Activated CD4-positive, alpha-beta T cell treated with anti-CD3 and anti-CD28 coated beads for 1 hour (primary cell): ENCODE results near the gene YIPF4.
"Not testable (repeated sequence)": the region's sequence is repeated elsewhere in the genome, so short reads cannot be mapped to it uniquely, and the experiment has no call there.

Source experiments
- DNase-seq: peaks from one replicate; pipeline ENCODE4 v3.0.0-alpha.2; 2020

The YIPF4 gene

GRCh38 chr2:32277674-32278477, at the start of gene YIPF4:
Gene YIPF4 (plus strand): TSS chr2:32277904. CDS start chr2:32278156, 252 bp downstream.
- DNase-seq = peak; percentile 78

GRCh38 chr2:32228181-32228580, 49.5 kb upstream of the YIPF4 start:
- no peak for DNase-seq

- no peak for DNase-seq
These were observed 48.1 kb upstream of the YIPF4 start for GRCh38 chr2:32229635-32230034.

GRCh38 chr2:32231959-32232358, 45.7 kb upstream of the YIPF4 start:
- DNase-seq = no peak

- no peak for DNase-seq
These were observed 42.4 kb upstream of the YIPF4 start for GRCh38 chr2:32235315-32235714.

- DNase-seq = no peak
These were observed 40.2 kb upstream of the YIPF4 start for GRCh38 chr2:32237488-32237887.

GRCh38 chr2:32237996-32238395, 39.7 kb upstream of the YIPF4 start:
- no peak for DNase-seq

GRCh38 chr2:32242331-32242730, 35.4 kb upstream of the YIPF4 start:
- no peak for DNase-seq

- DNase-seq = no peak
These were observed 30.8 kb upstream of the YIPF4 start for GRCh38 chr2:32246911-32247310.

- no peak for DNase-seq
These were observed 29.4 kb upstream of the YIPF4 start for GRCh38 chr2:32248299-32248698.

- no peak for DNase-seq
These were observed 27.9 kb upstream of the YIPF4 start for GRCh38 chr2:32249731-32250236.

- DNase-seq = no peak
These were observed 27.4 kb upstream of the YIPF4 start for GRCh38 chr2:32250290-32250689.

GRCh38 chr2:32258242-32258641, 19.5 kb upstream of the YIPF4 start:
- DNase-seq = no peak

- DNase-seq = no peak
These were observed 17.3 kb upstream of the YIPF4 start for GRCh38 chr2:32260376-32260775.

- no peak for DNase-seq
These were observed 15.6 kb upstream of the YIPF4 start for GRCh38 chr2:32262105-32262504.

- no peak for DNase-seq
These were observed 13.1 kb upstream of the YIPF4 start, which contains the start of gene NLRC4 for GRCh38 chr2:32264422-32265105. Gene NLRC4 (minus strand): TSS chr2:32264886. CDS start chr2:32256775, 8,111 bp downstream.

GRCh38 chr2:32271063-32271462, 6.6 kb upstream of the YIPF4 start:
- DNase-seq = no peak

GRCh38 chr2:32272279-32272678, 5.4 kb upstream of the YIPF4 start:
- no peak for DNase-seq

GRCh38 chr2:32274289-32274688, 3.4 kb upstream of the YIPF4 start:
- DNase-seq = no peak

- not testable (repeated sequence) for DNase-seq
These were observed 1.9 kb upstream of the YIPF4 start for GRCh38 chr2:32275790-32276189.

GRCh38 chr2:32277363-32277673, 386 bp upstream of the YIPF4 start:
- no peak for DNase-seq

- DNase-seq = no peak
These were observed 762 bp downstream of the YIPF4 start for GRCh38 chr2:32278478-32278853.

GRCh38 chr2:32284321-32284720, 6.6 kb downstream of the YIPF4 start:
- no peak for DNase-seq
